Activated T-cell treated with anti-CD3 and anti-CD28 coated beads for 24 hours (primary cell): ENCODE measurements around the gene DISC1.
"Not testable (repeated sequence)": the region's sequence is repeated elsewhere in the genome, so short reads cannot be mapped to it uniquely, and the experiment has no call there.

Source experiments
- DNase-seq: peaks from one replicate; pipeline ENCODE4 v3.0.0-alpha.2; 2020; ENCODE audit warnings: low read depth

The DISC1 gene

DNA sequence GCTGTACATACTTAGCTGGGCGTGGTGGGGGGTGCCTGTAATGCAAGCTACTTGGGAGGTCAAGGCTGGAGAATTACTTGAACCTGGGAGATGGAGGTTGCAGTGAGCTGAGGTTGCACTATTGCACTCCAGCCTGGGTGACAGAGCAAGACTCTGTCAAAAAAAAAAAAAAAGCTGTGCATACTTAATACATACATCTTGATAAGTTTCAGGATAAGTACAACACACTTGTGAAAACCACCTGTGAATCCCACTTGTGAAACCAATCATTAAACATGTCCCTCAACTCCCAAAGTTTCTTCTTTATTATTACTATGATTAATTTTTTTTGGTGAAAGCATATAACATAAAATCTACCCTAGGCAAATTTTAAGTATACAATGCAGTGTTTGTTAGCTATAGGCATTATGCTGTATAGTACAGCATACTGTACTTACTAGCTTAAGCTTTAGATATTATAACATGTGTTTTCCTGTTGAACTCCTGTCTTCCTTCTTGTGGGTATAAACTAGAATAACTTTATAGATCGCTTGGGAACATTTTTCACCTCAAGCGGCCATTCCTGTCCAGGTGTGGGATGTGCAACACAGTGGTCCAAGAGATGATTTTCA is 41.4 kb downstream of the DISC1 start:
- no peak for DNase-seq

DNA sequence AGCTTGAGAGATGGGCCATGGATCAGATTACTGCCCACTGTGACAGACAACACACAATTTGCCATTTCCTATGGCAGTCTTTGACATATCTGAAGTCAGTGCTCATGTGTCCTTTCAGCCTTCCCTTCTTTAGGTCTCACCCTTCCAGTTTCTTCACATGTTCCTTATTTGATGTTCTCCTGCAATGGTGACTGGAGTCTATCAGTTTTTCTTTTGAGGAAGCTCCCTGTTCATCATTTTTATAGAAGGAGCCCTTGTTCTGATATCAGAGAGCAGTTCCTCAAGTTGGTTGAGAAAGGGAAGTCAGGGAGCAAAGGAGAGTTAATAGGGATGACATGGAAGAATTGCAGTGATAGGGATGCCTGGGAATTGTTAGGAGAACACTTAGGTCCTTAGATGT is 42.2 kb downstream of the DISC1 start:
- no peak for DNase-seq

DNA sequence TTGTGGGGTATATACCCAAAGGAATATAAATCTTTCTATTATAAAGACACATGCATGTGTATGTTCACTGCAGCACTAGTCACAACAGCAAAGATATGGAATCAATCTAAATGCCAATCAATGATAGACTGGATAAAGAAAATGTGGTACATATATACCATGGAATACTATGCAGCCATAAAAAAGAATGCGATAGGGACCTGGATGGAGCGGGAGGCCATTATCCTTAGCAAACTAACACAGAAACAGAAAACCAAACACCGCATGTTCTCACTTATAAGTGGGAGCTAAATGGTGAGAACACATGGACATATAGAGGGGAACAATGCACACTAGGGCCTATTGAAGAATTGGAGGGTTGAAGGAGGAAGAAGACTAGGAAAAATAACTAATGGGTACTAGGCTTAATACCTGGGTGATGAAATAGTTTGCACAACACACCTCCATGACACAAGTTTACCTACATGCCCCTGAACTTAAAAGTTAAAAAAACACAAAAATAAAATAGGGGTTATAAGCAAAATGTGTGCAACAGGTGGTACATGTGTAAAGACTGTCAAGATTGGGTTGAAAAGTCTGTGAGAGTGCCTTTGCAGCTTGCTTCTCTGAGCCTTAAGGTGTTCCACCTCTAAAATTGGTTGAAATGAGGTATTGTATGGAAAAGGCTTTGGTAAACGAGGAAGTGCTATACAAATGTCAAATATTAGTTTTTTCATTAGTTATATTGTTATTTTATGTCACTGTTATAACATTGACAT is 43.5 kb downstream of the DISC1 start:
- DNase-seq: not testable (repeated sequence)

DNA sequence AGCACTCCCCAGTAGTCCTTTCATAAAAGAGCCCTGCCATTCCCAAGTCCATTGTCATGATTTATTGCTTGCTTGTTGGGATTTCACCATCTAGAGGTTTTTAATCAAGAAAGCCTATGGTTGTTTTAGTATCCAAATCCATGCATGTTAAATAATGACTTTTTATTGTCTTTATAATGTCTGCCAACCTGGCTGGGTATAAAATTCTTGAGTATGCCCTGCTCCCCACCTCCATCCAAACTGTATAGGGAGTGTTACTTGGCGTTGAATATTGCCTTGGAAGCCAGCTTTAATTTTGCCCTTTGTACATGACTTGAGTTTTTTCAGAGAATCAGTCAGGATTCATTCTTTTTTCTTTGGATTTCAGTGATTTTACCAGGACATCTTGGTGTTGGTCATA is 44.2 kb downstream of the DISC1 start:
- DNase-seq: no peak

DNA sequence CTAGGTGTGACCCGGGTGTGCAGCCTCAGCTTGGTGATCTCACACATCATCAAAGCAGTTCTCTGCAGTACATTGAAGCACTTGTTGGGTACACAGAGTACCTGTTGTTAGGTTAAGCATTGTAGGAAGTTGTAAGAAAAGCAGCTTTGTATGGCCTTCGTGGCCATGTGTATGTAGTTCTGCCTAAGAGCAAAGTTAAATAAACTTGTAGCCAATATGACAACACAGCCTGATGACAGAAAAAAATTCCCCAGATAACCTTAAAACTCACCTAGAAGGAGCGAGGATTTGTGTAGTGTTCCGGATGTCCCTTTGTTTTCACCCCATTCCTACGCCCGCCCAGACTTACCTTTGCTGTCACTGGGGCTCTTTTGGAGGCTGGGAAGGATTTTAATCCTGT is 48.0 kb downstream of the DISC1 start:
- DNase-seq: no peak

DNA sequence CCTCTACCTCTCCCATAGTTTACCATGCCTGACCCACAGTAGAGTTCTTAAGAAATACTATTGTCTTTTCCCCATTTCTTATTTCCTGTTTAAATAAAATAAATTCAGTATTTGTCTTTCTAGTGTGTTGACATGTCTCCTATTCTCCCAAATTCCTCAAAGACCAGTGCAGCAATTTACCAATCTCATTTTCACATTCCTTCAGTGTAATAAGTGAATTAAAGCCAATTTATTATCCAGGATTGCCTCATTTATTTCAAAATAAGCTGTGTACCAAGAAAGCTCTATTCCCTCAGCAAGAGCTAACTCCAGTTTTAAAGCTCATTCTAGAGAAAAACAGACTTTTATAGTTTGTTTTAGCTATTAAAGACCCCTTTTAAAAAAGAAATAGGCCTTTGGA is 49.9 kb downstream of the DISC1 start:
- DNase-seq: no peak

DNA sequence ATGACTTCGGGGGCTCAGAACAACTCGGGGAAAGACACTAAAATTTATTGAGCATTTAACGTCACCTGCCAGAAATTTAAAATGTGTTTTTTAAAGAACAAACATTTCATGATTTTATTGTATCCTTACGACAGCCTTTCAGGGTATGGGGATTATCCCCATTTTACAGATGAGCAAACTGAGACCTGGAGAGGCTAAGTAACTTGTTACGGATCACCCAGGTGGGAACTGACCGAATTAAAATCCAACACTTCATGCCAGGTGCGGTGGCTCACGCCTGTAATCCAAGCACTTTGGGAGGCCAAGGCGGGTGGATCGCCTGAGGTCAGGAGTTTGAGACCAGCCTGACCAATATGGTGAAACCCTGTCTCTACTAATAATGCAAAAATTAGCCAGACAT is 50.9 kb downstream of the DISC1 start:
- DNase-seq: no peak

DNA sequence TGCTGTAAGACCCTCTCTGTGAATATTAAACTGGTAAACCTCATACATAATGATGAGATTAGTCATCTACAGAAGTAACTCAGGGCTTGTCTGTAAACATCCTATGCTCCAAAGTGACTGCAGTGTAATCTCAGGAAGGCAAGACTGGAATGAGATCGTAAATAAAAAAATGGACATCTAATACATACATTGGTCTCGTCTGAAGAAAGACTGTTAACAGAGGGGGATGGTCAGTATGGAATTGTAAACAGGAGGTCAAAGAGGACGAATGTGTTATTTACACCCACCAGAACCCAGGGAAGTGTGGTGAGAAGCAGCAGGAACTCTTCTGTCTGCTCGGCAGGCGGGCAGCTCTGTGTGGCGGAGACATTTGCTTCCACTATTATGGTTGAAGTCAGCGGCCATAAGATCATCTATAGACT is 51.4 kb downstream of the DISC1 start:
- no peak for DNase-seq

DNA sequence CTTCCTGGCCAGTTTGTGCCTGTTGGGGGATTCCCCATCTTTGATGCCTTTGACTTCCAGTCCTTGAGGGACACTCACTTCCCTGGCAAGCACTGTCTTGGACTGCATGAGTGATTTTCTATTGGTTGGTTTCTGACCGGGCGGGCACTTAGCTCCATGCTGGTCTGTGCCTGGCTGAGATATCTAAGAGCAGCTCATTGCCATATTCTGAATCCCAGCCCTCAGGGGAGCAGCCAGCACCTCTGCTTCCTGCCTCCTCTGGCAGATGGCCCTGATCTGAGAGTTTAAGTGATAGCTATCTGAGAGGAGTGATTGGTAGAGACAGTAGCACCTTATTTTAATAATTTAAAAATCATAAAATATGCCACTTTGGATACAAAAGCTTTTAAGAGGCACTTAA is 52.5 kb downstream of the DISC1 start:
- DNase-seq: no peak

DNA sequence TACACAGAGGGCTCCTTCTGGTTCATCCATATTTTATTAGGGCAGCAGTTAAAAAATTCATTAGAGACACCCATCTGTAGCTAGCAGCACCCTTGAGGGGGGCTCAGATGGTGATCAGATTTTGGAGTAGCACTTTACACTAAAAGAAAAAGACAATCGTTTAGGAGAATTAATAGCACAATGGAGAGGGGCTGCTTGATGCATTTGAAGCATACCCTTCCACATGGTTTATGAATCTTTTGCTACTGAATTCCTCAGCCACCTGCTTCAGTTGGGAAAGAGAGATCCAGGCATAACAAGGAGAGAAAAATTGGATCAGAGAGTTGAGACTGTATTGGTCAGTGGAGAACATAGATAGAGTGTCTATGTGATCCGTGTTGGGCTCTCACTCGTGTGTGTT is 54.4 kb downstream of the DISC1 start:
- DNase-seq: no peak

DNA sequence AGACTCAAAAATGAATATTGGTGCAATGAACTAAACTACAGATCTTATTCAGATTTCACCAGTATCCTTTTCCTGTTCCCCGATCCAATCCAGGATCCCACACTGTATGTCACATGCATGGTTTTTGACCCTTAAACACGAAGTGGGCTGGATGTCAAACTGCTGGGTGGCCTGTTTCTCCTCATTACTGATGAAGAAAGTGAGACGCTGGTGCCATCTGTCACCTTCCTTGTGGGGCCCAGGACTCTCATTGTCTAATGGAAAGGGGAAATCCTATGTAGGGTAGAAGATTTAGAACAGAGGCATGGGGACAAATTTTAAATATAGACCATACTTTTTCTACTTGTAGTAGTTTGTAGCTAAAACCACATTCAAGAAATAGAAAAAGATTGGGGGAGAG is 56.2 kb downstream of the DISC1 start:
- no peak for DNase-seq

DNA sequence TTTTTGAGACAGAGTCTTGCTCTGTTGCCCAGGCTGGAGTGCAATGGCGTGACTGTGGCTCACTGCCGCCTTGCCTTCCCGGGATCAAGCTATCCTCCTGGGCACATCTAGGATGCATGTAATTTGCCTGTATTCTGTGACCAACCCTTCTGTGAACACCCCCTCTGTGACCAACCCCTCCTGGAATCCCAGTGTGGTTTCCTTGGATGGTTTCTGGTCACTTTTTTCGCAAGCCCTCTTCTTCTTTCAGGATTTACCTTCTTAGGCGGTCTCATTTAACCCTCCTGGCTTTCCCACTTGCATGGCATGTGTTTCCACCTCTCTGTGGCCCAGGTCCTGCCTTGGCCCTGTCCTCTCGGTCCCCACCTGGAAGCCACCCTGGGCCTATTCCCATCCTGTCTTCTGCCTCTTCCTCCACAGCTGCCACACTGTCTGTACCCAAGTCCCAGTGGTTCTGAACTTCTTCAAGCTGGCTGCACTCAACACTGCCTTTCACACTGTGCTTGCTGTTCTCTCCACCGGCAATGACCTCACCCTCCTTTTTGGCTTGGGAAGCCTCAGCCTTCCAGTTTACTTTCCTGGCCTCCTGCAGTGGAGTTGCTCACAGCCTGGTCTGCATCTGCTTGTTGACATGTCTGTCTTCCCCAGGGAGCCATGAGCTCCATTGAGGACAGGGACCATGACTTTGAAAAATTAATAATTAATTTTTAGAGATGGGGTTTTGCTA is 57.0 kb downstream of the DISC1 start:
- DNase-seq: no peak

DNA sequence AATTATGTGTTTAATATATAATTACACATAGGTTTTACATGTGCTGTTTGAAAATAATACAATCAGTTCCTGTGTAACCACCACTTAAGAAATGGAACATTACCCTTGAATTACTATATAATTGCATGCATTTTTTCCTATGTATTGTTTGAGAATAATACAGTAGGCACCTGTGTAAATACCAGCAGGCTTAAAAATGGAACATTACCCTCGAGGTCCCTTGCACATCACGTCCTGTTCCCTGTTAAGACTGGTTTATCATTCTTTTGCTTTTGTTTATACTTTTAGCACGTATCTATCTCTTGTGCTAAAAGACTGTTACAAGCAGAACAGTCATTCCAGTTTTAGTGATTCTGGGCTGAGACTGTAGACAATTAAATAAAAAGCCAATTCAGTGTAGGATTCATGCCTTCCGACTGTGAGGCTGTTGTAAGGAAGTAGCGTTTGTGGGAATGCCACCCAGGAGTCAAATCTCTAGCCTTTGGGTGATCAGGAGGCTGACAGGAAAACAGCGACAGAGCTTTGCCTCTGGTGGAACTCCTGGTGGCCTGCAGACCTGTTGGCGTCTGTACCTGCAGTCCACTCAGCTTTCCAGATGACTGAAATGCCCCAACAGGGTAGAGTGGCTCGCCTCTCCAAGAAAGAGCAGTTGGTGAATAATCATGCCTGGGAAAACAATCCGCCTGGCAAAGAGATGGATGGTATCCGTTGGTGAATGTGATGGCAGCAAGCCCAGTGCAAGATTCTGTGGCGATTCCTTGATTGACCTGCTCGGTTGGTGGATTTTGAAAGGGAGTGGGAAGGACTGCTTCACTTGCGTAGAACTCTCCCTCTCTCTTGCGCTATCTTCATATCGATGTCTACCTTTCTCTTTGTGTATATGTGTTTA is 58.0 kb downstream of the DISC1 start:
- DNase-seq: no peak

DNA sequence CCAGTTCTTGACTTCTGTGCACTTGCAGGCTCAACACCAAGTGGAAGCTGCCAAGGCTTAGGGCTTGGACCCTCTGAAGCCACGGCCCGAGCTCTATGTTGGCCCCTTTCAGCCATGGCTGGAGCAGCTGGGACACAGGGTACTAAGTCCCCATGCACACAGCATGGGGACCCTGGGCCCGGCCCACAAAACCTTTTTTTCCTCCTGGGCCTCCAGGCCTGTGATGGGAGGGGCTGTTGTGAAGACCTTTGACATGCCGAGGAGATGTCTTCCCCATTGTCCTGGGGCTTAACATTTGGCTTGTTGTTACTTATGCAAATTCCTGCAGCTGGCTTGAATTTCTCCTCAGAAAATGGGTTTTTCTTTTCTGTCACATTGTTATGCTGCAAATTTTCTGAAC is 59.8 kb downstream of the DISC1 start:
- DNase-seq: no peak

DNA sequence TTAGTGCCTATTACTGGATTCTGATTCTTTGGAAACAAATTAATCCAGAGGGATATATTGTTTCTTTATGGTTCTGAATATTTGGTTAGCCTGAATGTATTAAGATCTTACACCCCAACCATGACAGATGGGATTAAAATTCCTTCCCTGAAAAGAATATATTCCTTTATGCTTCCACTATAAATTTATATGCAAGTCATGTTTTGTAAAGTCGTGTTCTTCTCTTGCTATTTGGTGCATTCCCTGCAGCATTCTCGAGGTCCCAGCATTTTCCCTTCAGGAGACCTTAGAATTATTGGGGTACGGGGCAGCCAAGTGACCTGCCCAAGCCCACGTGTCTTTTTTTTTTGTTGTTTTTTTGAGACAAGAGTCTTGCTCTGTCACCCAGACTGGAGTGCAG is 62.4 kb downstream of the DISC1 start:
- DNase-seq: no peak

DNA sequence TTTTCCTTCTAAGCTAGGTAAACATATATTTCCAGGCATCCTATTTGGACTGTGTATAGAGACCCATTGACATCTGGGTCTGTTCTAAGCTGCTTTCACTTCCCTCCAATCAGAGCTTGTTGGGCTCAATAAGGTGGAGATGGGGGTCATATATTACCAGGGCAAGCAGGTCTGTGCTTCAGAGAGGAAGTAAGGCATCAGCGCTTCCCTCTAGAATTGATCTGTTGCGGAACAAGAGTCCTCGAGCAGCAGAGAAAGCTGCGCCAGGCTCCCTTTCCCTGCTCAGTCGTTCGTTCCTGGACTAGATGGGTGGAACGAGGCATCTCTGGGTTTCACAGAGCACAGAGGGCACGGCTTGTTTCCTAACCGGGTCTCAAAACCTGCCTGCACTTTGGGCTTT is 63.5 kb downstream of the DISC1 start:
- no peak for DNase-seq

DNA sequence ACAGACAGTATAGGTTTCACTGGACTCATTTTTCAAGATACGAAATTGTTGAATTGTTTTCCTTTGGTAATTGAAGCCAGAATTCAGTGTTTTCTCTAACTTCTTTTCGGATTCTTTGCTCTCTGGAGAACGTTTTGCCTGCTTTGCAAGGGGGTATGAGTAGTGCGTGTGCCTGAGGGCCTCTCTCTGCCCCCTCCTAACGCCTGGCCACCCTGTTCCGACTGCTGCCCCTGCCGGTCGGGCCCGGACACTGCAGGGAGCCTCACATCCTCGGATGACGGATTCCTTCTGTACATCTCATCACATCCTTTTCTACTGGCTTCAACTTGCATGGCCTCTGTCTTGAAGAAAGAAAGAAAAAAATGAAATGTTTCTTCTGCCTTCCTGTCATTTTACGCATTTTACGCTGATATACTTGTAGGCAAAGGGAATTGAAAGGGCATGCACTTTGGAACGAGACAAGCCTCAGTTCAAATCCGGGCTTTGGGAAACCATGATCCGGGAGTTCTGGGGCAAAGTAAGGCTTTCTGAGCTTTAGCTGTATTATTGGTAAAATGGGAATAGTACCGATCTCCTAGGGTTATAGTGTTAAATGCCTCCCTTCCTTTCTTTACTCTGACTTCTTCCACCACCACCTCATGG is 65.1 kb downstream of the DISC1 start:
- no peak for DNase-seq

DNA sequence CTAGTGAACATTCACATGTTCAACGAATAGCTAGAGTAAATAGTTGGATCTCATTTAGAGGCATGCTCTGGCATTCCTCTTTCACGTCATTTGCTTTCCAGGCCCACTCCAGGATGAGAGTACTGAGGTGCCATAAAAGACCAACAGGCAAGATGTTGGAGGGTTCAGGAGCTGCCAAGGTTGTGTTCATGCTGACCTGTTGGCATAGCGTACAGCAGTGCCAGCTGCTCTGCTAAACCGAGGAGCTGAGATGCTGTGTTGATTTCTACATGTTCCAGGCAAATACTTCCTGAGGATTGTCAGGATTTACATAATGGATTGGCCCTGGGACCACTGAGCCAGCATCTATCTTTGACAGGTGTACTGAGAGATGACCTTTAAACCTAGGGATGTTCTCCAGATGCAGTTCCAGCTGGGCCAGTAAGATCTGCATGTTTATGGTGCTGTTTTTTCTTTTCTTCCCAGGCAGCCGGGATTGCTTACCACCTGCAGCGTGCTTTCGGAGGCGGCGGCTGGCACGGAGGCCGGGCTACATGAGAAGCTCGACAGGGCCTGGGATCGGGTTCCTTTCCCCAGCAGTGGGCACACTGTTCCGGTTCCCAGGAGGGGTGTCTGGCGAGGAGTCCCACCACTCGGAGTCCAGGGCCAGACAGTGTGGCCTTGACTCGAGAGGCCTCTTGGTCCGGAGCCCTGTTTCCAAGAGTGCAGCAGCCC is 66.9 kb downstream of the DISC1 start:
- DNase-seq: no peak

DNA sequence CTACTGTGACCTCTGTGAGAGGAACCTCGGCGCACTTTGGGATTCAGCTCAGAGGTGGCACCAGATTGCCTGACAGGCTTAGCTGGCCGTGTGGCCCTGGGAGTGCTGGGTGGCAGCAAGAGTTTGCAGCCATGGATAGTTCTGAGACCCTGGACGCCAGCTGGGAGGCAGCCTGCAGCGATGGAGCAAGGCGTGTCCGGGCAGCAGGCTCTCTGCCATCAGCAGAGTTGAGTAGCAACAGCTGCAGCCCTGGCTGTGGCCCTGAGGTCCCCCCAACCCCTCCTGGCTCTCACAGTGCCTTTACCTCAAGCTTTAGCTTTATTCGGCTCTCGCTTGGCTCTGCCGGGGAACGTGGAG is 67.5 kb downstream of the DISC1 start:
- no peak for DNase-seq

DNA sequence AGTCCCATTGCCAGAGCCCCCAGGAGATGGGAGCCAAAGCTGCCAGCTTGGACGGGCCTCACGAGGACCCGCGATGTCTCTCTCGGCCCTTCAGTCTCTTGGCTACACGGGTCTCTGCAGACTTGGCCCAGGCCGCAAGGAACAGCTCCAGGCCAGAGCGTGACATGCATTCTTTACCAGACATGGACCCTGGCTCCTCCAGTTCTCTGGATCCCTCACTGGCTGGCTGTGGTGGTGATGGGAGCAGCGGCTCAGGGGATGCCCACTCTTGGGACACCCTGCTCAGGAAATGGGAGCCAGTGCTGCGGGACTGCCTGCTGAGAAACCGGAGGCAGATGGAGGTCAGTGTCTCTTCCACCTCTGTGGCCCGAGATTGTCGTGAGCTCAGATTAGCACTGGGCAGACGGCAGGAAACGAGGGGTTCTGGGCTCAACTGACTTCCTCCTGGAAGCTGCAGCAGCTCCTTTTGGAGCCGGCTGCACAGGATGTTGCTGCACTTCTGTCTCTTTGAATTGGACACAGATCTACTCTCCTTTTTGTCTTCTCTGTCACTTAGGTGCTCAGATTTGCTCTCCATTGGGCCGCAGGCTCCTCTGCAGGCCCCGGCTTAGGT is 68.0 kb downstream of the DISC1 start:
- no peak for DNase-seq
